ENCODE results near the gene SEMA7A.

SEMA7A gene

DNA sequence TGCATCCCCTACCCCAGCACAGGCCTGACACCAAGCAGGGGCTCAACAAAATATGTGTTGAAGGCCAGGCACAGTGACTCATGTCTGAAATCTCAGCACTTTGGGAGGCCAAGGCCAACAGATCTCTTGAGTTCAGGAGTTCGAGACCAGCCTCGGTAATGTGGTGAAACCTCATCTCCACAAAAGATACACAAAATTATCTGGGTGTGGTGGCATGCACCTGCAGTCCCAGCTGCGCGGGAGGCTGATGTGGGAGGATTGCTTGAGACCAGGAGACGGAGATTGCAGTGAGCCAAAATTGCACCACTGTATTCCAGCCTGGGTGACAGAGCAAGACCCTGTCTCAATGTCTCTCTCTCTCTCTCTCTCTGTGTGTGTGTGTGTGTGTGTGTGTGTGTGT lies 35.6 kb downstream of the SEMA7A start:
- H3K27me3 ChIP-seq (ENCODE audit: insufficient read depth, low read depth): no peaks in the 10 kb centered on the region
- H3K4me1 ChIP-seq (ENCODE audit: low read depth, poor library complexity, severe bottlenecking): peaks cover 53% of the 10 kb centered on the region

DNA sequence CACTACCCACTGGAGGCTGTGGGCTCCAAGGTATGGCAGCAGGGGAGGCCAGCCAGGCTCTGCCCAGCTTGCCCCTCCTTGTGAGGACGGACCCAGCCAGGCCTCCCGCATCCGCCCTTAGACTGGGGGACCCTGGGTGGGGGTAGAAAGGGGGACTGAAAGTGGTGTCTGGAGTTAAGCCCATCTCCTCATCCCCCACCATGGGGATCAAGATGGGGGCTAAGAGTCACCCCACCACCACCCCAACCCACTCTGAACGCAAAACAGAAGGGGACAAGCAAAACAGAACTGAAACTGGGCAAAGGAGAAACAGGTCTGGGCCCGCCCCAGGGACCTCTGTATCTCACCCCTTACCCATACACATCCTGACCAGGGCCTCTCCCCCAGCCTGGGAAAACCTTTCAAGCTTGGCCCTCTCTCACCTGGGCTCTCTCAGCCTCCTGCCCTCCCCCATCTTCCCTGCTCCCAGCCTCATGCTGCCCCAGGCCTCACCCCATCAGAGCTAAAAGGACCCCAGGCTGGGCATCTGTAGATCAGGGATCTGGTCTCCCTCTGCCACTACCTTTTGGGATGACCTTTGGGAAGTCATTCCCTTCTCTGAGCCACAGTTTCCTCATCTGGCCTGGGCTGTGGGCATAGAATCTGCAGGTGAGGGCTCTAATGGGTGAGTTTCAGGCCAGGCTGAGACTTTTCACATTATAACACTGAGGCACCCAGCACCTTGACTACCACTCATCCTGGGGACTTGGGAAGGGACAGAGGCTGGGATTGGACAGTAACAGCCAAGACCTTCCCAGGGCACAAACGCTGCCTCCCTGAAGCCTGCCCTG lies 36.3 kb downstream of the SEMA7A start:
- TF ChIP-seq, protein P1, sequence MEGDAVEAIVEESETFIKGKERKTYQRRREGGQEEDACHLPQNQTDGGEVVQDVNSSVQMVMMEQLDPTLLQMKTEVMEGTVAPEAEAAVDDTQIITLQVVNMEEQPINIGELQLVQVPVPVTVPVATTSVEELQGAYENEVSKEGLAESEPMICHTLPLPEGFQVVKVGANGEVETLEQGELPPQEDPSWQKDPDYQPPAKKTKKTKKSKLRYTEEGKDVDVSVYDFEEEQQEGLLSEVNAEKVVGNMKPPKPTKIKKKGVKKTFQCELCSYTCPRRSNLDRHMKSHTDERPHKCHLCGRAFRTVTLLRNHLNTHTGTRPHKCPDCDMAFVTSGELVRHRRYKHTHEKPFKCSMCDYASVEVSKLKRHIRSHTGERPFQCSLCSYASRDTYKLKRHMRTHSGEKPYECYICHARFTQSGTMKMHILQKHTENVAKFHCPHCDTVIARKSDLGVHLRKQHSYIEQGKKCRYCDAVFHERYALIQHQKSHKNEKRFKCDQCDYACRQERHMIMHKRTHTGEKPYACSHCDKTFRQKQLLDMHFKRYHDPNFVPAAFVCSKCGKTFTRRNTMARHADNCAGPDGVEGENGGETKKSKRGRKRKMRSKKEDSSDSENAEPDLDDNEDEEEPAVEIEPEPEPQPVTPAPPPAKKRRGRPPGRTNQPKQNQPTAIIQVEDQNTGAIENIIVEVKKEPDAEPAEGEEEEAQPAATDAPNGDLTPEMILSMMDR (conservative IDR thresholded peaks at IDR 0.05; ENCODE audit: low read depth, low read length): no peak
- H3K4me1 ChIP-seq (ENCODE audit: low read depth, poor library complexity, severe bottlenecking): peaks cover 48% of the 10 kb centered on the region

More for the DNA sequence above, 35.6 kb downstream of the SEMA7A start:
- Histone ChIP-seq H3K79me2 (ENCODE audit: insufficient read depth, low read depth) (no peaks in the 10 kb centered on the region), H3K4me2 (no peak overlapping the region), H4K20me1 (ENCODE audit: insufficient read depth) (no peaks in the 10 kb centered on the region), H2AFZ (ENCODE audit: low read depth) (no peak overlapping the region), H3K9ac (no peak overlapping the region), H3K36me3 (ENCODE audit: insufficient read depth) (no peaks in the 10 kb centered on the region), H3K27ac (no peak overlapping the region), H3K4me3 (IDR thresholded peaks at IDR 0.05; ENCODE audit: insufficient read depth, low read depth, low read length) (no peak overlapping the region)
- TF ChIP-seq, protein P1 (conservative IDR thresholded peaks at IDR 0.05; ENCODE audit: low read depth, low read length): no peak

DNA sequence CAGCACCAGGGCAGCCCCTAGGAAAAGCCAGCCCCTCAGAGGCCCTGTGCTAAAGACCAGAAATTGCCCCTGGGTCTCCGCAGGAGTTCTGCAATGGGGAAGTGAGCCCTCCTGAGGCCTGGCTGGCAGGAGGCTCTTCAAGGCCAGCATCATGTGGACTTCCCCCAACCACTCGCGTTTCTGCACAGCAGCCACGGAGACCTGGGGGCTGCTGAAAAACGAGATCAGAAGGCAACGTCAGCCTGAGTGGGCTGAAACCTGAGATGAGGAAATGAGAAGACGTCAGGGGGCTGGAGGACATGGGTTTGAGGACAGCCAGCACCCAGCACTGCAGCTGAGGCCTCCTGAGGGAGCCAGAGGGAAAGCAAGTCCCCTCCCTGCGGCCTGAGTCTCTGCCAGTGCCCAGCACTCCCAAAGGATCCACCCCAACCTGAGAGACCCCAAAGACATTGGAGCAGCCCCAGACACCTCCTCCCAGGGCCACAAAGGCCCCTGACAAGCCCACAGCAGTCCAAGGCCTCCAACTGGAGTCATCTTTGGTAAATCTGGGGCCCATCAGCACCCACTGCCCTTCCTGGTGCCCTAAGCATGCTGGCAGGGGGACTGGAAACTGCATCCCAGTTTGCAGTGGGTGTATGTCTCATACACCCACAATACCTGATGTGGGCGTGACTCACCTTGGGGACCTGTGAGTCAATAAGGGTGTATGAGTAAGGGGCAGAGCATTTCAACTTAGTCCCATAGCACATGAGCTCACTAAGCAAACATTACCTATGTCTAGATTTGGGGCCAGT lies 37.1 kb downstream of the SEMA7A start:
- Histone ChIP-seq H4K20me1 (ENCODE audit: insufficient read depth) (no peaks in the 10 kb centered on the region), H3K4me1 (ENCODE audit: low read depth, poor library complexity, severe bottlenecking) (peaks cover 40% of the 10 kb centered on the region), H3K79me2 (ENCODE audit: insufficient read depth, low read depth) (no peaks in the 10 kb centered on the region), H3K9ac (no peak overlapping the region), H2AFZ (ENCODE audit: low read depth) (no peak overlapping the region), H3K36me3 (ENCODE audit: insufficient read depth) (no peaks in the 10 kb centered on the region), H3K27ac (no peak overlapping the region), H3K27me3 (ENCODE audit: insufficient read depth, low read depth) (no peaks in the 10 kb centered on the region), H3K4me2 (no peak overlapping the region), H3K4me3 (IDR thresholded peaks at IDR 0.05; ENCODE audit: insufficient read depth, low read depth, low read length) (no peak overlapping the region)
- TF ChIP-seq, protein P1 (conservative IDR thresholded peaks at IDR 0.05; ENCODE audit: low read depth, low read length): no peak

More for the DNA sequence above, 36.3 kb downstream of the SEMA7A start:
- no peak overlapping the region for H3K9ac ChIP-seq
- H4K20me1 ChIP-seq (ENCODE audit: insufficient read depth): no peaks in the 10 kb centered on the region
- H3K27ac ChIP-seq: no peak overlapping the region
- no peak overlapping the region for H2AFZ ChIP-seq (ENCODE audit: low read depth)
- no peak overlapping the region for H3K4me2 ChIP-seq
- no peak overlapping the region for H3K4me3 ChIP-seq (IDR thresholded peaks at IDR 0.05; ENCODE audit: insufficient read depth, low read depth, low read length)
- no peaks in the 10 kb centered on the region for H3K36me3 ChIP-seq (ENCODE audit: insufficient read depth)
- H3K27me3 ChIP-seq (ENCODE audit: insufficient read depth, low read depth): no peaks in the 10 kb centered on the region
- no peaks in the 10 kb centered on the region for H3K79me2 ChIP-seq (ENCODE audit: insufficient read depth, low read depth)

DNA sequence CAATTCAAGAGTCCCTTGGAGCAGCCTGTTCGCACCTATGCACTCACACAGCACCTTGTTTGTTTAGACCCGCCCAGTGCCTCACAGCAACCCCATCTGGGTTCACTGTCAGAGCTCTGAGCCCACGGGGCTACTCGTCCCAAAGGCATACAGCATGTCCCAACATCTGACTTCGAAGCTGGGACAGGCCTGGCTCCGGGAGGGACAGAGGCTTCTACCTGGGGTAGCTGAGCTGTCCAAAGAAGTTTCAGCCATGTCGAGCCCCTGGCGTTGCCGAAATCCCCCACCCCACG lies 37.7 kb downstream of the SEMA7A start:
- Histone ChIP-seq H3K9ac (no peak overlapping the region), H3K4me1 (ENCODE audit: low read depth, poor library complexity, severe bottlenecking) (peaks cover 35% of the 10 kb centered on the region), H3K27me3 (ENCODE audit: insufficient read depth, low read depth) (no peaks in the 10 kb centered on the region)

More for the DNA sequence above, 37.7 kb downstream of the SEMA7A start:
- no peak overlapping the region for H3K4me3 ChIP-seq (IDR thresholded peaks at IDR 0.05; ENCODE audit: insufficient read depth, low read depth, low read length)
- H4K20me1 ChIP-seq (ENCODE audit: insufficient read depth): no peaks in the 10 kb centered on the region
- H3K36me3 ChIP-seq (ENCODE audit: insufficient read depth): no peaks in the 10 kb centered on the region
- no peak overlapping the region for H3K4me2 ChIP-seq
- H3K79me2 ChIP-seq (ENCODE audit: insufficient read depth, low read depth): no peaks in the 10 kb centered on the region
- TF ChIP-seq, protein P1 (conservative IDR thresholded peaks at IDR 0.05; ENCODE audit: low read depth, low read length): no peak
- no peak overlapping the region for H3K27ac ChIP-seq
- no peak overlapping the region for H2AFZ ChIP-seq (ENCODE audit: low read depth)
